HCT116 (cell line): ENCODE data around the gene TCERG1L. TPM values are rescaled to one million over a fixed set of nuclear protein-coding genes. Genes with fewer than 3 reads are reported as not detected.

Experiments
- ATAC-seq: fragments of 200-7000 bp; cut with Tn5 transposase; 2 replicates; pipeline ENCODE4 v1.9.1; 2020; ENCODE audit warnings: mild to moderate bottlenecking, moderate library complexity
- BruUV-seq: library from RNA; stranded (reverse); fragments of 400-500 nt; replicated peaks from 2 replicates; lab custom pipeline; 2021; lab: Mats Ljungman, UMichigan
- CTCF ChIA-PET: fragments of 300-600 bp; sonication (Branson Sonifier 250); formaldehyde crosslinking; loops from one replicate; lab custom pipeline; 2021; ENCODE audit warnings: antibody characterized with exemption; lab: Charles Lee
- POLR2A ChIA-PET: fragments of 300-600, 350-600 bp; sonication (Branson Sonifier 250); formaldehyde crosslinking; loops from one replicate; lab custom pipeline; 2021; ENCODE audit warnings: antibody characterized with exemption; lab: Charles Lee
- RAD21 ChIA-PET, 2 experiments: fragments of 300-600 bp; sonication (Branson Sonifier 250); formaldehyde crosslinking; loops; one replicate each; lab custom pipeline; 2023; ENCODE audit warnings: low total read pairs in 2 of 2; ENCODE audit not compliant: uncharacterized antibody in 2 of 2, unreplicated experiment in 2 of 2, low non-redundant PET in 1 of 2; lab: Charles Lee
- DNase-seq: peaks from one replicate; pipeline ENCODE4 v3.0.0-alpha.2; 2010; ENCODE audit warnings: low read depth, low spot score
- H2AFZ ChIP-seq: fragments of 200-600 bp; shearing (Covaris generic), sonication (generic); 2 replicates; pipeline ENCODE4 v1.6.1; 2017; ENCODE audit warnings: low read depth, mixed run types, mixed read lengths, antibody characterized with exemption, low read length; ENCODE audit not compliant: poor library complexity, severe bottlenecking
- H3K27ac ChIP-seq: 2 replicates; pipeline ENCODE4 v1.5.1; 2012; ENCODE audit warnings: low read depth, low read length
- H3K27me3 ChIP-seq: fragments of 200-600 bp; sonication (generic); 2 replicates; pipeline ENCODE4 v1.6.1; 2016; ENCODE audit warnings: mixed run types, low read length, mixed read lengths; ENCODE audit not compliant: insufficient read depth
- H3K36me3 ChIP-seq, 2 experiments: fragments of 200-500 bp in 1 of 2; fragments of 200-600 bp in 1 of 2; sonication (Bioruptor generic) in 1 of 2; sonication (generic) in 1 of 2; 2 replicates each; pipeline versions ENCODE4 v1.5.1 to v1.6.1; 2014 to 2016; ENCODE audit warnings: low read length in 2 of 2, inconsistent platforms in 1 of 2, mixed read lengths in 1 of 2, mixed run types in 1 of 2; ENCODE audit not compliant: insufficient read depth in 2 of 2, control insufficient read depth in 1 of 2
- H3K4me1 ChIP-seq, 2 experiments: fragments of 200-600 bp in 1 of 2; sonication (generic) in 1 of 2; 2 replicates each; pipeline versions ENCODE4 v1.5.1 to v1.6.1; 2012 to 2017; ENCODE audit warnings: low read length in 2 of 2, inconsistent platforms in 1 of 2, mild to moderate bottlenecking in 1 of 2, mixed read lengths in 1 of 2, mixed run types in 1 of 2, moderate library complexity in 1 of 2; ENCODE audit not compliant: insufficient read depth in 2 of 2, control insufficient read depth in 1 of 2
- H3K4me2 ChIP-seq: fragments of 200-600 bp; sonication (generic); 2 replicates; pipeline ENCODE4 v1.6.1; 2017; ENCODE audit warnings: mixed run types, low read length, mixed read lengths
- H3K4me3 ChIP-seq, 2 experiments: fragments of 200-600 bp in 1 of 2; sonication (generic) in 1 of 2; replicated peaks in 1 of 2; 2 replicates each; pipeline ENCODE4 v1.5.1; 2011 to 2016; ENCODE audit warnings: low read length in 2 of 2, control low read depth in 1 of 2, low read depth in 1 of 2, mild to moderate bottlenecking in 1 of 2, mixed read lengths in 1 of 2, mixed run types in 1 of 2
- H3K79me2 ChIP-seq: fragments of 200-600 bp; sonication (generic); 2 replicates; pipeline ENCODE4 v1.6.1; 2017; ENCODE audit warnings: mild to moderate bottlenecking, mixed run types, low read length, moderate library complexity, mixed read lengths; ENCODE audit not compliant: insufficient read depth
- H3K9ac ChIP-seq: fragments of 200-600 bp; sonication (generic); 2 replicates; pipeline ENCODE4 v1.6.1; 2016; ENCODE audit warnings: low read length, mixed read lengths
- H3K9me2 ChIP-seq: fragments of 200-600 bp; sonication (generic), shearing (Covaris generic); 2 replicates; pipeline ENCODE4 v1.6.1; 2017; ENCODE audit warnings: mixed run types, mild to moderate bottlenecking, moderate library complexity; ENCODE audit not compliant: insufficient read depth
- H3K9me3 ChIP-seq, 2 experiments: fragments of 200-500 bp in 1 of 2; fragments of 200-600 bp in 1 of 2; sonication (Bioruptor generic) in 1 of 2; sonication (generic) in 1 of 2; 2 replicates each; pipeline ENCODE4 v1.6.1; 2014 to 2017; ENCODE audit warnings: low read length in 2 of 2, mixed read lengths in 2 of 2, inconsistent platforms in 1 of 2, low read depth in 1 of 2, mild to moderate bottlenecking in 1 of 2, mixed run types in 1 of 2, moderate library complexity in 1 of 2; ENCODE audit not compliant: control insufficient read depth in 1 of 2, insufficient read depth in 1 of 2
- H4K20me1 ChIP-seq: fragments of 200-600 bp; sonication (generic), shearing (Covaris generic); 2 replicates; pipeline ENCODE4 v1.6.1; 2017; ENCODE audit warnings: mixed run types, mild to moderate bottlenecking, moderate library complexity; ENCODE audit not compliant: insufficient read depth
- CEBPB ChIP-seq: IDR thresholded peaks from 2 replicates; pipeline ENCODE4 v1.6.1; 2012; ENCODE audit warnings: low read depth
- CTCF ChIP-seq, 3 experiments: fragments of 200-600 bp in 1 of 3; sonication (generic) in 1 of 3; IDR thresholded peaks in 2 of 3; conservative IDR thresholded peaks in 1 of 3; 2 replicates each; pipeline ENCODE4 v1.5.1; 2012 to 2017; ENCODE audit warnings: low read depth in 2 of 3, low read length in 2 of 3, antibody characterized with exemption in 1 of 3, borderline replicate concordance in 1 of 3, control low read depth in 1 of 3, mild to moderate bottlenecking in 1 of 3, mixed read lengths in 1 of 3, mixed run types in 1 of 3, moderate library complexity in 1 of 3; ENCODE audit not compliant: insufficient read depth in 1 of 3
- EGR1 ChIP-seq: IDR thresholded peaks from 2 replicates; pipeline ENCODE4 v1.6.1; 2012; ENCODE audit warnings: low read depth
- ELF1 ChIP-seq: IDR thresholded peaks from 2 replicates; pipeline ENCODE4 v1.6.1; 2012; ENCODE audit warnings: low read depth, borderline replicate concordance
- EZH2phosphoT487 ChIP-seq: fragments of 200-600 bp; IDR thresholded peaks from 2 replicates; pipeline ENCODE4 v1.6.1; 2018; ENCODE audit warnings: antibody characterized with exemption, borderline replicate concordance
- FOSL1 ChIP-seq: IDR thresholded peaks from 2 replicates; pipeline ENCODE4 v1.6.1; 2012; ENCODE audit warnings: low read depth
- JUND ChIP-seq: IDR thresholded peaks from 2 replicates; pipeline ENCODE4 v1.6.1; 2012
- POLR2AphosphoS5 ChIP-seq: IDR thresholded peaks from 2 replicates; pipeline ENCODE4 v1.6.1; 2011; ENCODE audit warnings: mild to moderate bottlenecking, low read depth, low read length, moderate library complexity
- TCF7L2 ChIP-seq: IDR thresholded peaks from 2 replicates; pipeline ENCODE4 v1.7.0; 2011; ENCODE audit warnings: borderline replicate concordance, inconsistent platforms; ENCODE audit not compliant: insufficient read depth, insufficient read length; ENCODE audit errors: extremely low read depth
- ZBTB33 ChIP-seq: IDR thresholded peaks from 2 replicates; pipeline ENCODE4 v1.6.1; 2011; ENCODE audit warnings: mild to moderate bottlenecking, low read length, moderate library complexity; ENCODE audit not compliant: insufficient replicate concordance; ENCODE audit errors: extremely low read depth
- ZNF274 ChIP-seq: fragments of 200-500 bp; sonication (Bioruptor generic); IDR thresholded peaks from 2 replicates; pipeline ENCODE4 v1.6.1; 2014; ENCODE audit warnings: mild to moderate bottlenecking, low read depth, low read length, inconsistent platforms
- intact Hi-C: fragments of 100-400 bp; cut with micrococcal nuclease; formaldehyde crosslinking; loops from 2 replicates; pipeline ENCODE4 v1.10.0; 2022
- total RNA-seq: library from RNA; stranded (reverse); gene quantifications from one replicate; pipeline ENCODE4 v1.2.1, GENCODE V29; 2021; ENCODE audit not compliant: unreplicated experiment

TCERG1L gene
- total RNA-seq, 1 experiment from 2014 or later, result not detected

- intact Hi-C loops, result no loop called here
- no TSS peak for BruUV-seq
- ChIA-PET POLR2A (no interaction called here), RAD21 (no interaction called here), CTCF (no interaction called here)
- TF ChIP-seq JUND (no peak), CTCF (IDR thresholded peaks at IDR 0.05 in 2 of 3, conservative IDR thresholded peaks at IDR 0.05 in 1 of 3; ENCODE audit: borderline replicate concordance in 1 of 3, insufficient read depth in 1 of 3, low read depth in 2 of 3, low read length in 2 of 3) (no peak), FOSL1 (no peak)
- ATAC-seq, result no peak
- no peaks in the 10 kb centered on the region for H3K79me2 ChIP-seq
- H4K20me1 ChIP-seq, result no peaks in the 10 kb centered on the region
- no peaks in the 10 kb centered on the region for H3K9me2 ChIP-seq
- H2AFZ ChIP-seq, result no peak overlapping the region
- H3K27ac ChIP-seq, result no peak overlapping the region
- H3K36me3 ChIP-seq, result no peaks in the 10 kb centered on the region
- no peak overlapping the region for H3K4me3 ChIP-seq
- no peaks in the 10 kb centered on the region for H3K9me3 ChIP-seq
- H3K9ac ChIP-seq, result no peak overlapping the region
- H3K4me1 ChIP-seq, result no peaks in the 10 kb centered on the region
- H3K4me2 ChIP-seq, result no peak overlapping the region
- H3K27me3 ChIP-seq, result no peaks in the 10 kb centered on the region
- DNase-seq, result no peak
Observed at GRCh38 chr10:131205556-131205955, 106.0 kb downstream of the TCERG1L start.

GRCh38 chr10:131204406-131205152, 106.9 kb downstream of the TCERG1L start:
- ATAC-seq, result no peak
- no peak overlapping the region for H2AFZ ChIP-seq
- H3K9me3 ChIP-seq, result no peaks in the 10 kb centered on the region
- intact Hi-C loops, result no loop called here
- ChIA-PET RAD21 (no interaction called here), CTCF (no interaction called here), POLR2A (no interaction called here)
- no peaks in the 10 kb centered on the region for H3K4me1 ChIP-seq
- no TSS peak for BruUV-seq
- no peaks in the 10 kb centered on the region for H4K20me1 ChIP-seq
- no peak overlapping the region for H3K4me2 ChIP-seq
- H3K4me3 ChIP-seq, result no peak overlapping the region
- no peak overlapping the region for H3K27ac ChIP-seq
- no peaks in the 10 kb centered on the region for H3K79me2 ChIP-seq
- H3K36me3 ChIP-seq, result no peaks in the 10 kb centered on the region
- no peaks in the 10 kb centered on the region for H3K27me3 ChIP-seq
- DNase-seq, result no peak
- H3K9ac ChIP-seq, result no peak overlapping the region
- H3K9me2 ChIP-seq, result no peaks in the 10 kb centered on the region
- no peak for TF ChIP-seq FOSL1
- no peak for TF ChIP-seq EGR1
- no peak for TF ChIP-seq EZH2phosphoT487
- no peak for TF ChIP-seq ELF1
- no peak for TF ChIP-seq JUND
- no peak for TF ChIP-seq ZBTB33
- no peak for TF ChIP-seq ZNF274
- no peak for TF ChIP-seq CEBPB
- TF ChIP-seq POLR2AphosphoS5, result no peak
- no peak for TF ChIP-seq CTCF (IDR thresholded peaks at IDR 0.05 in 2 of 3, conservative IDR thresholded peaks at IDR 0.05 in 1 of 3; ENCODE audit: borderline replicate concordance in 1 of 3, insufficient read depth in 1 of 3, low read depth in 2 of 3, low read length in 2 of 3)
- TF ChIP-seq TCF7L2, result no peak
